GM21381 (cell line): Measurements from ENCODE around the gene TTC7B.

Experiments
- ATAC-seq: cut with Tn5 transposase; IDR thresholded peaks from one replicate; pipeline ENCODE4 v1.9.1; 2021; ENCODE audit warnings: mild to moderate bottlenecking, moderate library complexity; ENCODE audit not compliant: unreplicated experiment

TTC7B gene

GRCh38 chr14:90743425-90743824, 72.8 kb downstream of the TTC7B start:
- ATAC-seq, result no peak

GRCh38 chr14:90742729-90743128, 73.5 kb downstream of the TTC7B start:
- ATAC-seq, result no peak

- no peak for ATAC-seq
These were observed 74.0 kb downstream of the TTC7B start for GRCh38 chr14:90742252-90742651.

GRCh38 chr14:90741682-90741946, 74.6 kb downstream of the TTC7B start:
- no peak for ATAC-seq

- no peak for ATAC-seq
These were observed 75.1 kb downstream of the TTC7B start for GRCh38 chr14:90740946-90741681.

- no peak for ATAC-seq
These were observed 76.1 kb downstream of the TTC7B start for GRCh38 chr14:90740081-90740480.

GRCh38 chr14:90739318-90740068, 76.7 kb downstream of the TTC7B start:
- ATAC-seq, result no peak

GRCh38 chr14:90733139-90733808, 83.0 kb downstream of the TTC7B start:
- ATAC-seq, result no peak

- ATAC-seq, result no peak
These were observed 83.5 kb downstream of the TTC7B start for GRCh38 chr14:90732718-90733117.

GRCh38 chr14:90732139-90732538, 84.1 kb downstream of the TTC7B start:
- ATAC-seq, result no peak

GRCh38 chr14:90731487-90731886, 84.7 kb downstream of the TTC7B start:
- no peak for ATAC-seq

- ATAC-seq, result no peak
These were observed 85.9 kb downstream of the TTC7B start for GRCh38 chr14:90730206-90730766.

GRCh38 chr14:90728951-90729350, 87.3 kb downstream of the TTC7B start:
- no peak for ATAC-seq

- no peak for ATAC-seq
These were observed 89.1 kb downstream of the TTC7B start for GRCh38 chr14:90727082-90727481.

- ATAC-seq, result no peak
These were observed 89.6 kb downstream of the TTC7B start for GRCh38 chr14:90726656-90727055.

GRCh38 chr14:90724866-90725265, 91.4 kb downstream of the TTC7B start:
- no peak for ATAC-seq

- no peak for ATAC-seq
These were observed 93.6 kb downstream of the TTC7B start for GRCh38 chr14:90722590-90722989.

- ATAC-seq, result no peak
These were observed 94.5 kb downstream of the TTC7B start for GRCh38 chr14:90721619-90722305.

GRCh38 chr14:90720832-90721231, 95.4 kb downstream of the TTC7B start:
- no peak for ATAC-seq

- no peak for ATAC-seq
These were observed 95.9 kb downstream of the TTC7B start for GRCh38 chr14:90720336-90720735.

GRCh38 chr14:90717916-90718315, 98.3 kb downstream of the TTC7B start:
- ATAC-seq, result no peak
